GM21515 (cell line): ENCODE measurements around the gene RBKS.

Experiments
- ATAC-seq: cut with Tn5 transposase; IDR thresholded peaks from one replicate; pipeline ENCODE4 v1.9.1; 2021; ENCODE audit not compliant: unreplicated experiment

Gene RBKS

GRCh38 chr2:27738349-27739057, 151.7 kb downstream of the RBKS start:
- no peak for ATAC-seq

DNA sequence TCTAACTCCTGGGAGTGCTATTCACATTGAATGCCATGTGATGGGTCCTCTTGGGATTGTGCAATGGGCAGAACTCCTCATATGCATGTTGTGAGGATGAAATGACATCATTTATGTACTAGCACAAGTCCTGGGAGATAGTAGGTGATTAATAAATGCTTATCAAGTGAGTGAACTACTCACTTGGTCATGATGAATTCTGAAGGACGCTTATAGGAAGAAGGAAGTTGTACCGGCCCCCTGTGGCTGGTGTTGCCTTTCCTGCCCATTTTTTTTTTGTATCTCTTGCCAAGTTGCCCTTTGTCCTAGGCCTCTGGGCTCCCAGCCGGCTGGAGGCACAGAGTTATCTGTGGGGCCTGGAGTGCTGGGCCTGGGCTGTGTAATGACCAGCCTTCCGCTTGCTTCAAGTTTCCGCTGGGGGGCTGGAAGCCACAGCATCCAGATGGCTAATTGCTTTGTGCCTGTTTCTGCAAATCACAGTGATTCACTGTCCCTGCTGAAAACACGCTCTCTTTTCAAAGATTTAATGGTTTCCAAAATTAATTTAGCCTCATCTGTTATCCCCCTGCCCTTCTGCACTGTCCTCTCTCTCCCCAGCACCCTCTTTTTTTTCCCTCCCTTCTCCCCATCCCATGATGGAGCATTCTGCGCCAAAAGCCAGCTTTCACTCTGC, 152.4 kb downstream of the RBKS start:
- no peak for ATAC-seq

DNA sequence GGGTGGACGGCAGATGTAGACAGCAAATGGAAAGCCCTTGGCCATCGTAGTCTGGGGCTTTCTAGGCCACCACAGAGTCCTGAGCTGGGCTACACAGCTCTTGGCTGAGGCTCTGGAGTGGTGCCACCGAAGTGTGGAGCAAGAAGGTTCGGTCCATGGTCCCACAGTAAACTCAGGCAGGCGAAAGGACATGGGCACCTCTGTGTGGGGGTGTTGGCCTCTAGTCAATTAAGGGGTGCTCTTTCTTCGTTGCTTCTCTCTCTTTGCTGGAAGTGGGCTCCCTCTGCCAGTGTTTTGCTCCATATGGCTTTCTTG, 153.3 kb downstream of the RBKS start:
- no peak for ATAC-seq

GRCh38 chr2:27736031-27736889, 153.9 kb downstream of the RBKS start:
- no peak for ATAC-seq

DNA sequence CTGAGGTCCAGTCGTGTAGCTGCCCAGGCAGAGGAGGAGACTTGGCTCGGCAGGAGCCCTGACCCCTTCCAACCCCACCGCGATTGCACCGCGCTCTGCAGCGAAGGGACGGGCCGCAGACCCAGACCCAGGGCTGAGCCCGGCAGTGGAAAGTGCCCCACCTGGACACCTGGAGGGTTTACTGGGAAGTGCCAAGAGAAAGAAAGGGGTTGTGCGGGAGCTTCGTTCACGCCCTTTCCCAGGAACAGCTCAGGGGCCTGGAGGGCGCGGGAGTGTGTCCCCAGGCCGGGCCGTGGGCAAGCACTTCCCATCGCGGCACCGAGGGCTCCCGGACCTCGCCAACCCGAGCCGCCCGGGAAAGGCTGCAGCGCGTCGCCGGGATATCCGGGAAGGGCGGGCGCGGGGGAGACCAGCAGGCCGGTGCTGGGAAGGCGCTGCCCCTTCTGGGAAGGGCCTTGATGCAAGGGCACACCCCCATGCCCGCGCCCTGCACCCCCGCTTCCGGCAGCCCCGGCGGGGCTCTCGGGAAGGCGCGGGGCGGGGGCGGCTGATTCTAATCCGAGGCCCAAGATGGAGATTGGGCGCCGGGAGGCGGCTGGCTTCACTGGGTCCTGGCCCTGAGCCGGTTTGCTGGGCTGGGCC, 154.8 kb downstream of the RBKS start:
- ATAC-seq: no peak

GRCh38 chr2:27734305-27734704, 155.9 kb downstream of the RBKS start:
- ATAC-seq: no peak
